Measurements from ENCODE around the gene DOCK6.

- TF ChIP-seq, protein P1, sequence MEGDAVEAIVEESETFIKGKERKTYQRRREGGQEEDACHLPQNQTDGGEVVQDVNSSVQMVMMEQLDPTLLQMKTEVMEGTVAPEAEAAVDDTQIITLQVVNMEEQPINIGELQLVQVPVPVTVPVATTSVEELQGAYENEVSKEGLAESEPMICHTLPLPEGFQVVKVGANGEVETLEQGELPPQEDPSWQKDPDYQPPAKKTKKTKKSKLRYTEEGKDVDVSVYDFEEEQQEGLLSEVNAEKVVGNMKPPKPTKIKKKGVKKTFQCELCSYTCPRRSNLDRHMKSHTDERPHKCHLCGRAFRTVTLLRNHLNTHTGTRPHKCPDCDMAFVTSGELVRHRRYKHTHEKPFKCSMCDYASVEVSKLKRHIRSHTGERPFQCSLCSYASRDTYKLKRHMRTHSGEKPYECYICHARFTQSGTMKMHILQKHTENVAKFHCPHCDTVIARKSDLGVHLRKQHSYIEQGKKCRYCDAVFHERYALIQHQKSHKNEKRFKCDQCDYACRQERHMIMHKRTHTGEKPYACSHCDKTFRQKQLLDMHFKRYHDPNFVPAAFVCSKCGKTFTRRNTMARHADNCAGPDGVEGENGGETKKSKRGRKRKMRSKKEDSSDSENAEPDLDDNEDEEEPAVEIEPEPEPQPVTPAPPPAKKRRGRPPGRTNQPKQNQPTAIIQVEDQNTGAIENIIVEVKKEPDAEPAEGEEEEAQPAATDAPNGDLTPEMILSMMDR (IDR thresholded peaks at IDR 0.05) = no peak
- no peak for TF ChIP-seq POLR2A (IDR thresholded peaks at IDR 0.05)
These were observed 1.4 kb upstream of the DOCK6 start for GRCh38 chr19:11263726-11264125.
